GM19193 (cell line): ENCODE measurements around the gene SMIM5.

Experiments
- POLR2A ChIP-seq: IDR thresholded peaks from 4 replicates; pipeline ENCODE4 v1.6.1; 2011; ENCODE audit not compliant: insufficient read depth, insufficient read length; ENCODE audit errors: extremely low read depth

SMIM5 gene

GRCh38 chr17:75615301-75615700 lies 17.9 kb upstream of the SMIM5 start:
- no peak for TF ChIP-seq POLR2A

GRCh38 chr17:75616521-75617122 lies 16.6 kb upstream of the SMIM5 start:
- TF ChIP-seq POLR2A = no peak

- no peak for TF ChIP-seq POLR2A
Observed at GRCh38 chr17:75617218-75617617, 16.0 kb upstream of the SMIM5 start.

- no peak for TF ChIP-seq POLR2A
Observed at GRCh38 chr17:75617675-75618074, 15.6 kb upstream of the SMIM5 start.

DNA sequence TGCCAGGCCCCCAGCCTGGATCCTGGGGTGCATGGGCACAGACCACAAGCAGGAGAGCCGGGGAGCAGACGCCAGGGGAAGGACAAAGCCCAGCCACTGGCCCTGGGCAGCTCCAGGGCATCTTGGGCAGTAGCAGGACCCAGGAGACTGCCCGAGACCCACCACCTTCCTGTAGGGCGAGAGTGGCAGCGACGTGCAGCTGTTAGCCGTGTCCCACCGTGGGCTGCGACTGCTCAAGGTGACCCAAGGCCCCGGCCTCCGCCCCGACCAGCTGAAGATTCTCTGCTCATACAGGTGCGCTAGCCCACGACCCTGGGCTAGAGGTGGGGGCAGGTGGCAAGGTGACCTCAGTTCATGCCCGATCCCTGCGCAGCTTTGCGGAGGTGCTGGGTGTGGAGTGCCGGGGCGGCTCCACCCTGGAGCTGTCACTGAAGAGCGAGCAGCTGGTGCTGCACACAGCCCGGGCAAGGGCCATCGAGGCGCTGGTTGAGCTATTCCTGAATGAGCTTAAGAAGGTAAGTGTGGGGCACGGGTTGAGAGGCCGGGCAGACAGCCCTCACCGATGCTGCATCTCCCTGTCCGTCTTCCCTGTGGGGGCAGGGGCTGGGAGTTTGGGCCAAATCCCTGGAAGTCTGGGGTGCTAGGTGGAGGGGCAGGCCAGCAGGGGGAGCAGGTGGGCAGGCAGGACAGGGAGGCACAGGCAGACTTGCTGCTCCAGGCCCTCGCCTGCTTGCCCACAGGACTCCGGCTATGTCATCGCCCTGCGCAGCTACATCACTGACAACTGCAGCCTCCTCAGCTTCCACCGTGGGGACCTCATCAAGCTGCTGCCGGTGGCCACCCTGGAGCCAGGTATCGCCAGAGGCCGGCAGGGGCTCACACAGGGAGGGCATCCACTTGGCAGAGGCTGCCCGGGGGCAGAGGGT lies 13.5 kb upstream of the SMIM5 start:
- TF ChIP-seq POLR2A = no peak

GRCh38 chr17:75621489-75621888 lies 11.7 kb upstream of the SMIM5 start:
- no peak for TF ChIP-seq POLR2A

GRCh38 chr17:75622076-75622475 lies 11.2 kb upstream of the SMIM5 start:
- no peak for TF ChIP-seq POLR2A

- TF ChIP-seq POLR2A = no peak
Observed at GRCh38 chr17:75622771-75623273, 10.4 kb upstream of the SMIM5 start.

DNA sequence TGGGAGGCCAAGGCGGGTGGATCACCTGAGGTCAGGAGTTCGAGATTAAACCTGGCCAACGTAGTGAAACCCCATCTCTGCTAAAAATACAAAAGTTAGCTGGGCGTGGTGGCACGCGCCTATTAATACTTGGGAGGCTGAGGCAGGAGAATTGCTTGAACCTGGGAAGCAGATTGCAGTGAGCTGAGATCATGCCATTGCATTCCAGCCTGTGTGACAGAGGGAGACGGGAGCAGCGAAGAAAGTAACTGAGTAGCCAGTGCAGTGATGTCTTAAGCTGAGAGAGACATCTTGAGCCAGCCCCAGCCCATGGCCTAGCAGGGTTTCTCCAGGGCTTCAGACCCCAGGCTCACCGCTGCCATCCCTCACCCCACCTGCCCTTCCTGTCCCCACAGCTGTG lies 9.8 kb upstream of the SMIM5 start:
- TF ChIP-seq POLR2A = no peak

DNA sequence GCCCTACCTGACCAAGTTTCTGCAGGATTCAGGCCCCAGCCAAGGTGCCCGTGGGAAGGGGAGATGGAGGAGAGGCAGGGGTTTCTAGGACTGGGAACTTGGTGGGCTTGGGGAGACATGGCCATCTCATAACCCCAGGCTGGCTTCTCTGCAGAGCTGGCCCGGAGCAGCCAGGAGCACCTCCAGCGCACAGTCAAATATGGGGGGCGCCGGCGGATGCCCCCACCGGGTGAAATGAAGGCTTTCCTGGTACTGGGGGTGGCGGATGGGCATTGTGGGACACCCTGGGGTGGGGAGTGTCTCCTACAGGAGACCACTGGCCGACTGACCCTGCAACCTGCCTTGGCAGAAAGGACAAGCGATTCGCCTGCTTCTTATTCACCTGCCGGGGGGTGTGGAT lies 9.2 kb upstream of the SMIM5 start:
- no peak for TF ChIP-seq POLR2A

DNA sequence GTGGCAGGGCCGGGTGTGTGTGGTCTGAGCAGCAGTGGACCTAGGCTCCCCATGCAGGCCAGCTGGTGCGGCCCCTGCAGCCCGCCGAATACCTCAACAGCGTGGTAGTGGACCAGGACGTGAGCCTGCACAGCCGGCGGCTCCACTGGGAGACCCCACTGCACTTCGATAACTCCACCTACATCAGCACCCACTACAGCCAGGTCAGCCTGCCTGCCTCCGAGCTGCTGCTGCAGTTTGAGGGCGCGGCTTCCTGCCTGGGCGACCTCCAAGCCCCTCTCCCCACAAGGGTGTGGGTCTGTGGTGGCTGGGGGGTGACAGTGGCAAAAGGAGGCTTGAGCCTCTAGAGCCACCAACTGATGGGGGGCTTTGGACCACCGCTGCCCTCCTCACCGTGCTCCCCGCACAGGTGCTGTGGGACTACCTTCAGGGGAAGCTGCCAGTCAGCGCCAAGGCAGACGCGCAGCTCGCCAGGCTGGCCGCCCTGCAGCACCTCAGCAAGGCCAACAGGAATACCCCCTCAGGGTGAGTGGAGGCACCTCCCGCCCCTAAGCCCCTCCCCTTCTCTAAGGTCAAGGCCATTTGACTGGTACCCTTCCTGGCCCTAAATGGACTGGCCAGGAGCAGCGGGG lies 8.4 kb upstream of the SMIM5 start:
- TF ChIP-seq POLR2A = no peak

DNA sequence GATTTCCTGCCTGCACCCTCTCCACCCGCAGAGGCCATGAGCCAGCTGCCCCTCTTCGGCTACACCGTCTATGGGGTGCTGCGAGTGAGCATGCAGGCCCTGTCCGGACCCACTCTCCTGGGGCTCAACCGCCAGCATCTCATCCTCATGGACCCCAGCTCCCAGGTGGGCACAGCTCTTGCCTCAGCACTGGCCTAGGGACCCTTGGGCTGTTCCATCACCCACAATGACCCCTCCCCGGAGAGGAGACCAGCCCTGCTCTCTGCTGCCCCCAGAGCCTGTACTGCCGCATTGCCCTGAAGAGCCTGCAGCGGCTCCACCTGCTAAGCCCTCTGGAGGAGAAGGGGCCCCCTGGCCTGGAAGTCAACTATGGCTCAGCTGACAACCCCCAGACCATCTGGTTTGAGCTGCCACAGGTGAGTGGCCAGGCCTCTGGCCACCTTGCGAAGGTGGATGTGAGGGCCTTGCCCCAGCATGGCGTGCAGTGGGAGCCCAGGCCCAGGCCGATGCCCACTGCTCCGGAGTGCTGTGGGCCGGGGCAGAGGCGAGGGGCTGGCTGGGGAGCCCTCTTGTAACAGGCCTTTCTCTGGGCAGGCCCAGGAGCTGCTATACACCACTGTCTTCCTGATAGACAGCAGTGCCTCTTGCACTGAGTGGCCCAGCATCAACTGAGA lies 7.3 kb upstream of the SMIM5 start:
- TF ChIP-seq POLR2A = no peak

DNA sequence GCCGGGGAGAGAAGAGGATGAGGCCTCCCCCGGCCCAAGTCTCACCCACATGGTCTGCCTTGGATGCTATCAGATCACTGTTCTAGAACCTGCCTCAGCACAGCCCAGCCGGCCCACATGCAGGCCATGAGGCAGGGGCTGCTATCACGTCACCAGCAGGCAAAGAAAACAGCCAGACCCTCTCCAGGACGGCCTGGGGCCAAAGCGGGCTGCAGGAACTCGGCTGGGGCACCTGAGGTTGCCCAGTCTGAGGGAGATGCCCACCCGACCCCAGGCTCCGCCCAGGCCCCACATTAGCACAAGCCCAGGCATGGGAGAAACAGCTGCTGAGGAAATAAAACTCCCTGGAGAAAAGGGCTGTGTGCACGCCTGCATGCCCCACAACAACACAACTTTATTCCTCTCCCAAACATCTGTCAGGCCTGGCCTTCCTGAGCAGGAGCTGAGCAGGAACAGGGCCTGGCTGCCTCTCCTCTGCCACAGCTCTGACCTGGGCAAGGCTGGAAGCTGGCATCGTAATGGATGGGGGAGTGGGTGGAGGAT lies 6.7 kb upstream of the SMIM5 start:
- TF ChIP-seq POLR2A = no peak

DNA sequence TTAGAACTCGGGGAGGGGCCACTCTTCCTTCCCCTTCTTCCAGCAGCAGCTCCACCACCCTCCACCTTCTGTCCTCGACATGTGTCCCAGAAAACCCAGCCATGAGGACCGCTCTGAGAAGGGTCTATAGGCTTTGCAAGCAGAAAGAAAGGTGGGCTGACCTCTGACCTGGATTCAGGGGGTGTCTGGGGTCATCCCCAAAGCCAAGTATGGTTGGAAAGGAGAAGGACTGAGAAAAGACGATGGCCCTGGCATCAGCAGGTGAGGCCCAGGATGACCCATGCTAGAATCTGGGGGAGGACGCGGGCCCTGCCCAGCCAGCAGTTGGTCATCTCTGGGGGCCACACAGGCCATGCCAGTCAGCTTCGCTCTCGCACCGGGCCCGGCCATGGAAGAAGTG lies 6.1 kb upstream of the SMIM5 start:
- TF ChIP-seq POLR2A = no peak

GRCh38 chr17:75628425-75628824 lies 4.8 kb upstream of the SMIM5 start:
- no peak for TF ChIP-seq POLR2A
